ENCODE measurements around the gene PAOX. TPM values are rescaled to one million over a fixed set of nuclear protein-coding genes. Genes with fewer than 3 reads are reported as not detected.

Gene PAOX
- total and polyA plus RNA-seq, 2 donors (not counting 1 experiment from before 2014, with no cell fraction given): 2.4 to 9.2 TPM

GRCh38 chr10:133368153-133368552 is 10.9 kb upstream of the PAOX start:
- Histone ChIP-seq H3K36me3 (ENCODE audit: control insufficient read depth, insufficient read depth, low read length) (peaks cover 26% of the 10 kb centered on the region), H3K27ac (ENCODE audit: insufficient read depth, low read length) (no peak overlapping the region), H2AFZ (ENCODE audit: low read length) (no peak overlapping the region), H4K20me1 (ENCODE audit: control insufficient read depth, extremely low read depth, insufficient read depth, low read length) (no peaks in the 10 kb centered on the region), H3K9ac (ENCODE audit: insufficient read depth, low read length) (no peak overlapping the region), H3K4me3 (replicated peaks in 1 of 4; ENCODE audit: control extremely low read depth in 1 of 4, insufficient read depth in 1 of 4, low read depth in 3 of 4, low read length in 4 of 4) (no peak overlapping the region), H3K9me3 (ENCODE audit: control insufficient read depth, insufficient read depth, low read depth, low read length) (no peaks in the 10 kb centered on the region), H3K79me2 (ENCODE audit: control insufficient read depth, insufficient read depth, low read length) (peaks cover 1% of the 10 kb centered on the region), H3K4me1 (ENCODE audit: control insufficient read depth, extremely low read depth, insufficient read depth, low read length) (no peaks in the 10 kb centered on the region), H3K4me2 (ENCODE audit: extremely low read depth, insufficient read depth, low read length) (no peak overlapping the region), H3K27me3 (ENCODE audit: control insufficient read depth, insufficient read depth, low read length) (no peaks in the 10 kb centered on the region)
- DNase-seq (ENCODE audit: low read depth in 2 of 2): no peak
- no peak for TF ChIP-seq CTCF (conservative IDR thresholded peaks at IDR 0.05 in 1 of 2, IDR thresholded peaks at IDR 0.05 in 1 of 2; ENCODE audit: low read depth in 1 of 2, low read length in 2 of 2)
- no peak for TF ChIP-seq EZH2 (IDR thresholded peaks at IDR 0.05; ENCODE audit: low read length, missing control alignments)

GRCh38 chr10:133370030-133370786 is 8.9 kb upstream of the PAOX start:
- Histone ChIP-seq H3K9ac (ENCODE audit: insufficient read depth, low read length) (no peak overlapping the region), H4K20me1 (ENCODE audit: control insufficient read depth, extremely low read depth, insufficient read depth, low read length) (no peaks in the 10 kb centered on the region), H3K4me1 (ENCODE audit: control insufficient read depth, extremely low read depth, insufficient read depth, low read length) (no peaks in the 10 kb centered on the region), H2AFZ (ENCODE audit: low read length) (no peak overlapping the region), H3K27ac (ENCODE audit: insufficient read depth, low read length) (no peak overlapping the region), H3K4me3 (replicated peaks in 1 of 4; ENCODE audit: control extremely low read depth in 1 of 4, insufficient read depth in 1 of 4, low read depth in 3 of 4, low read length in 4 of 4) (no peak overlapping the region), H3K9me3 (ENCODE audit: control insufficient read depth, insufficient read depth, low read depth, low read length) (no peaks in the 10 kb centered on the region), H3K79me2 (ENCODE audit: control insufficient read depth, insufficient read depth, low read length) (peaks cover 1% of the 10 kb centered on the region), H3K4me2 (ENCODE audit: extremely low read depth, insufficient read depth, low read length) (no peak overlapping the region), H3K27me3 (ENCODE audit: control insufficient read depth, insufficient read depth, low read length) (no peaks in the 10 kb centered on the region), H3K36me3 (ENCODE audit: control insufficient read depth, insufficient read depth, low read length) (peaks cover 24% of the 10 kb centered on the region)
- TF ChIP-seq CTCF (conservative IDR thresholded peaks at IDR 0.05 in 1 of 2, IDR thresholded peaks at IDR 0.05 in 1 of 2; ENCODE audit: low read depth in 1 of 2, low read length in 2 of 2): no peak
- DNase-seq (ENCODE audit: low read depth in 2 of 2): no peak

GRCh38 chr10:133372507-133372906 is 6.6 kb upstream of the PAOX start:
- no peaks in the 10 kb centered on the region for H3K9me3 ChIP-seq (ENCODE audit: control insufficient read depth, insufficient read depth, low read depth, low read length)
- DNase-seq (ENCODE audit: low read depth in 2 of 2): no peak
- no peaks in the 10 kb centered on the region for H3K27me3 ChIP-seq (ENCODE audit: control insufficient read depth, insufficient read depth, low read length)
- no peaks in the 10 kb centered on the region for H4K20me1 ChIP-seq (ENCODE audit: control insufficient read depth, extremely low read depth, insufficient read depth, low read length)
- TF ChIP-seq CTCF (conservative IDR thresholded peaks at IDR 0.05 in 1 of 2, IDR thresholded peaks at IDR 0.05 in 1 of 2; ENCODE audit: low read depth in 1 of 2, low read length in 2 of 2) (no peak), EZH2 (IDR thresholded peaks at IDR 0.05; ENCODE audit: low read length, missing control alignments) (no peak)
- H3K4me3 ChIP-seq (replicated peaks in 1 of 4; ENCODE audit: control extremely low read depth in 1 of 4, insufficient read depth in 1 of 4, low read depth in 3 of 4, low read length in 4 of 4): peak overlapping the region in 1 of 4 experiments; percentile 72
- no peak overlapping the region for H2AFZ ChIP-seq (ENCODE audit: low read length)
- H3K79me2 ChIP-seq (ENCODE audit: control insufficient read depth, insufficient read depth, low read length): peaks cover 1% of the 10 kb centered on the region
- H3K4me2 ChIP-seq (ENCODE audit: extremely low read depth, insufficient read depth, low read length): peak overlapping the region; percentile 48
- no peak overlapping the region for H3K9ac ChIP-seq (ENCODE audit: insufficient read depth, low read length)
- H3K36me3 ChIP-seq (ENCODE audit: control insufficient read depth, insufficient read depth, low read length): peaks cover 13% of the 10 kb centered on the region
- no peak overlapping the region for H3K27ac ChIP-seq (ENCODE audit: insufficient read depth, low read length)
- no peaks in the 10 kb centered on the region for H3K4me1 ChIP-seq (ENCODE audit: control insufficient read depth, extremely low read depth, insufficient read depth, low read length)
